BJ (cell line): ENCODE results near the gene NHLRC4. TPM values are rescaled to one million over a fixed set of nuclear protein-coding genes. Genes with fewer than 3 reads are reported as not detected.

ENCODE experiments used
- CTCF ChIA-PET: fragments of 350-600 bp; formaldehyde crosslinking; extraction: SDS; loops from one replicate; lab custom pipeline; 2021; ENCODE audit warnings: antibody characterized with exemption, inconsistent platforms; lab: Yijun Ruan, JAX
- POLR2A ChIA-PET: fragments of 300-600 bp; sonication (Branson Sonifier 250); formaldehyde crosslinking; extraction: SDS; loops from one replicate; lab custom pipeline; 2021; ENCODE audit warnings: antibody characterized with exemption; lab: Charles Lee
- DNase-seq: peaks from one replicate; pipeline ENCODE4 v3.0.0-alpha.2; 2011; ENCODE audit warnings: low read depth
- H3K27me3 ChIP-seq: 2 replicates; pipeline ENCODE4 v1.6.0; 2011; ENCODE audit warnings: low read length; ENCODE audit not compliant: control insufficient read depth, insufficient read depth
- H3K36me3 ChIP-seq: 2 replicates; pipeline ENCODE4 v1.5.1; 2011; ENCODE audit warnings: low read length; ENCODE audit not compliant: control insufficient read depth, insufficient read depth
- H3K4me3 ChIP-seq: 2 replicates; pipeline ENCODE4 v1.5.1; 2011; ENCODE audit warnings: low read depth, mild to moderate bottlenecking, control low read depth, low read length
- CTCF ChIP-seq: IDR thresholded peaks from 2 replicates; pipeline ENCODE4 v1.5.1; 2011; ENCODE audit warnings: low read depth, mild to moderate bottlenecking, control low read depth, inconsistent platforms, low read length, moderate library complexity; ENCODE audit not compliant: insufficient read depth
- polyA plus RNA-seq: library from polyadenylated mRNA; depleted of rRNA; stranded (reverse); fragments of >200 nt; gene quantifications from 2 replicates; pipeline ENCODE4 v1.2.3, GENCODE V29; 2011

Gene NHLRC4
- polyA plus RNA-seq, 1 experiment, result 0.66 TPM

- ChIA-PET CTCF (no interaction called here), POLR2A (no interaction called here)
- H3K4me3 ChIP-seq, result no peak overlapping the region
- no peak for DNase-seq
- no peak for TF ChIP-seq CTCF
- H3K36me3 ChIP-seq, result peaks cover 20% of the 10 kb centered on the region
- no peaks in the 10 kb centered on the region for H3K27me3 ChIP-seq
Measured at GRCh38 chr16:574021-574760, 7.4 kb downstream of the NHLRC4 start.

- CTCF ChIA-PET, result no interaction called here
- Histone ChIP-seq H3K36me3 (peaks cover 20% of the 10 kb centered on the region), H3K27me3 (no peaks in the 10 kb centered on the region), H3K4me3 (no peak overlapping the region)
- POLR2A ChIA-PET, result no interaction called here
- DNase-seq, result no peak
- no peak for TF ChIP-seq CTCF
Measured at GRCh38 chr16:575354-576196, 8.8 kb downstream of the NHLRC4 start.

- no peaks in the 10 kb centered on the region for H3K27me3 ChIP-seq
- ChIA-PET POLR2A (no interaction called here), CTCF (no interaction called here)
- DNase-seq, result no peak
- no peak for TF ChIP-seq CTCF
- H3K36me3 ChIP-seq, result peaks cover 20% of the 10 kb centered on the region
- H3K4me3 ChIP-seq, result no peak overlapping the region
Measured at GRCh38 chr16:576197-576822, 9.5 kb downstream of the NHLRC4 start.

- H3K27me3 ChIP-seq, result no peaks in the 10 kb centered on the region
- TF ChIP-seq CTCF, result 0 out of 2 replicates have a peak, but pooled peaks have one; percentile 4
- ChIA-PET CTCF (interaction anchor here (0.7 kb wide), 1 partner anchor 11 kb away, joined by 3 read pairs; no protein-coding TSS in a partner anchor), POLR2A (no interaction called here)
- peaks cover 20% of the 10 kb centered on the region for H3K36me3 ChIP-seq
- DNase-seq, result no peak
- H3K4me3 ChIP-seq, result no peak overlapping the region
Measured at GRCh38 chr16:576823-577201, 10.0 kb downstream of the NHLRC4 start.

- POLR2A ChIA-PET, result no interaction called here
- CTCF ChIA-PET, result interaction anchor here (1.2 to 1.6 kb wide), 2 partner anchors 11 to 85 kb away, joined by 3 to 5 read pairs; partner anchors contain the start of gene NHLRC4
- no peak for TF ChIP-seq CTCF
- Histone ChIP-seq H3K27me3 (no peaks in the 10 kb centered on the region), H3K4me3 (no peak overlapping the region), H3K36me3 (peaks cover 19% of the 10 kb centered on the region)
- DNase-seq, result no peak
Measured at GRCh38 chr16:577796-578195, 11.0 kb downstream of the NHLRC4 start.
